ENCODE results near the gene VCL. TPM values are rescaled to one million over a fixed set of nuclear protein-coding genes. Genes with fewer than 3 reads are reported as not detected.
"Not testable (repeated sequence)": the region's sequence is repeated elsewhere in the genome, so short reads cannot be mapped to it uniquely, and the experiment has no call there.

VCL gene
- total RNA-seq, 1 donor from 2014 or later: 238 TPM

- no peak for DNase-seq
- intact Hi-C loops (cut with micrococcal nuclease): no loop called here
- ATAC-seq: peak; percentile 26
Measured at GRCh38 chr10:74029943-74030342, 32.0 kb downstream of the VCL start.

- DNase-seq; intact Hi-C loops (cut with micrococcal nuclease); ATAC-seq: not testable (repeated sequence)
Measured at GRCh38 chr10:74032208-74032607, 34.3 kb downstream of the VCL start.

GRCh38 chr10:74032900-74033655 is 35.2 kb downstream of the VCL start:
- DNase-seq (no peak), ATAC-seq (no peak)
- intact Hi-C loops (cut with micrococcal nuclease): no loop called here

- intact Hi-C loops (cut with micrococcal nuclease): no loop called here
- DNase-seq (no peak), ATAC-seq (peak; percentile 5)
Measured at GRCh38 chr10:74033702-74034101, 35.8 kb downstream of the VCL start.

- intact Hi-C loops (cut with micrococcal nuclease): no loop called here
- DNase-seq (no peak), ATAC-seq (no peak)
Measured at GRCh38 chr10:74034301-74034700, 36.4 kb downstream of the VCL start.

GRCh38 chr10:74035303-74035702 is 37.4 kb downstream of the VCL start:
- intact Hi-C loops (cut with micrococcal nuclease): no loop called here
- DNase-seq: no peak
- no peak for ATAC-seq

GRCh38 chr10:74036474-74036873 is 38.6 kb downstream of the VCL start:
- DNase-seq (no peak), ATAC-seq (no peak)
- intact Hi-C loops (cut with micrococcal nuclease): no loop called here

GRCh38 chr10:74039561-74040145 is 41.7 kb downstream of the VCL start:
- peak; percentile 85 for ATAC-seq
- intact Hi-C loops (cut with micrococcal nuclease): no loop called here
- no peak for DNase-seq

GRCh38 chr10:74040200-74041126 is 42.5 kb downstream of the VCL start:
- DNase-seq (no peak), ATAC-seq (peak; percentile 4)
- intact Hi-C loops (cut with micrococcal nuclease): no loop called here

- intact Hi-C loops (cut with micrococcal nuclease): no loop called here
- ATAC-seq (peak; percentile 9), DNase-seq (no peak)
Measured at GRCh38 chr10:74044419-74044818, 46.5 kb downstream of the VCL start.

GRCh38 chr10:74047304-74047703 is 49.4 kb downstream of the VCL start:
- no peak for DNase-seq
- intact Hi-C loops (cut with micrococcal nuclease): no loop called here
- no peak for ATAC-seq

- DNase-seq (no peak), ATAC-seq (peak; percentile 38)
- intact Hi-C loops (cut with micrococcal nuclease): no loop called here
Measured at GRCh38 chr10:74047871-74048270, 50.0 kb downstream of the VCL start.

GRCh38 chr10:74048433-74048832 is 50.5 kb downstream of the VCL start:
- ATAC-seq (no peak), DNase-seq (no peak)
- intact Hi-C loops (cut with micrococcal nuclease): no loop called here

- ATAC-seq (peak; percentile 74), DNase-seq (no peak)
- intact Hi-C loops (cut with micrococcal nuclease): no loop called here
Measured at GRCh38 chr10:74049955-74050354, 52.0 kb downstream of the VCL start.

- ATAC-seq: no peak
- intact Hi-C loops (cut with micrococcal nuclease): no loop called here
- DNase-seq: no peak
Measured at GRCh38 chr10:74050653-74051052, 52.7 kb downstream of the VCL start.

- ATAC-seq (peak; percentile 12), DNase-seq (peak; percentile 41)
- intact Hi-C loops (cut with micrococcal nuclease): no loop called here
Measured at GRCh38 chr10:74051736-74052342, 53.9 kb downstream of the VCL start.

GRCh38 chr10:74052994-74053393 is 55.1 kb downstream of the VCL start:
- intact Hi-C loops (cut with micrococcal nuclease): no loop called here
- ATAC-seq (no peak), DNase-seq (no peak)

GRCh38 chr10:74055383-74056049 is 57.6 kb downstream of the VCL start:
- DNase-seq: no peak
- intact Hi-C loops (cut with micrococcal nuclease): no loop called here
- ATAC-seq: no peak

Measured in left ventricle myocardium superior (tissue), 1 donor.